HCT116 (cell line): ENCODE data around the gene RXFP2. TPM values are rescaled to one million over a fixed set of nuclear protein-coding genes. Genes with fewer than 3 reads are reported as not detected.

Source experiments
- ATAC-seq: fragments of 200-7000 bp; cut with Tn5 transposase; 2 replicates; pipeline ENCODE4 v1.9.1; 2020; ENCODE audit warnings: mild to moderate bottlenecking, moderate library complexity
- BruUV-seq: library from RNA; stranded (reverse); fragments of 400-500 nt; replicated peaks from 2 replicates; lab custom pipeline; 2021; lab: Mats Ljungman, UMichigan
- CTCF ChIA-PET: fragments of 300-600 bp; sonication (Branson Sonifier 250); formaldehyde crosslinking; loops from one replicate; lab custom pipeline; 2021; ENCODE audit warnings: antibody characterized with exemption; lab: Charles Lee
- POLR2A ChIA-PET: fragments of 300-600, 350-600 bp; sonication (Branson Sonifier 250); formaldehyde crosslinking; loops from one replicate; lab custom pipeline; 2021; ENCODE audit warnings: antibody characterized with exemption; lab: Charles Lee
- RAD21 ChIA-PET, 2 experiments: fragments of 300-600 bp; sonication (Branson Sonifier 250); formaldehyde crosslinking; loops; one replicate each; lab custom pipeline; 2023; ENCODE audit warnings: low total read pairs in 2 of 2; ENCODE audit not compliant: uncharacterized antibody in 2 of 2, unreplicated experiment in 2 of 2, low non-redundant PET in 1 of 2; lab: Charles Lee
- DNase-seq: peaks from one replicate; pipeline ENCODE4 v3.0.0-alpha.2; 2010; ENCODE audit warnings: low read depth, low spot score
- H2AFZ ChIP-seq: fragments of 200-600 bp; shearing (Covaris generic), sonication (generic); 2 replicates; pipeline ENCODE4 v1.6.1; 2017; ENCODE audit warnings: low read depth, mixed run types, mixed read lengths, antibody characterized with exemption, low read length; ENCODE audit not compliant: poor library complexity, severe bottlenecking
- H3K27ac ChIP-seq: 2 replicates; pipeline ENCODE4 v1.5.1; 2012; ENCODE audit warnings: low read depth, low read length
- H3K27me3 ChIP-seq: fragments of 200-600 bp; sonication (generic); 2 replicates; pipeline ENCODE4 v1.6.1; 2016; ENCODE audit warnings: mixed run types, low read length, mixed read lengths; ENCODE audit not compliant: insufficient read depth
- H3K36me3 ChIP-seq, 2 experiments: fragments of 200-500 bp in 1 of 2; fragments of 200-600 bp in 1 of 2; sonication (Bioruptor generic) in 1 of 2; sonication (generic) in 1 of 2; 2 replicates each; pipeline versions ENCODE4 v1.5.1 to v1.6.1; 2014 to 2016; ENCODE audit warnings: low read length in 2 of 2, inconsistent platforms in 1 of 2, mixed read lengths in 1 of 2, mixed run types in 1 of 2; ENCODE audit not compliant: insufficient read depth in 2 of 2, control insufficient read depth in 1 of 2
- H3K4me1 ChIP-seq, 2 experiments: fragments of 200-600 bp in 1 of 2; sonication (generic) in 1 of 2; 2 replicates each; pipeline versions ENCODE4 v1.5.1 to v1.6.1; 2012 to 2017; ENCODE audit warnings: low read length in 2 of 2, inconsistent platforms in 1 of 2, mild to moderate bottlenecking in 1 of 2, mixed read lengths in 1 of 2, mixed run types in 1 of 2, moderate library complexity in 1 of 2; ENCODE audit not compliant: insufficient read depth in 2 of 2, control insufficient read depth in 1 of 2
- H3K4me2 ChIP-seq: fragments of 200-600 bp; sonication (generic); 2 replicates; pipeline ENCODE4 v1.6.1; 2017; ENCODE audit warnings: mixed run types, low read length, mixed read lengths
- H3K4me3 ChIP-seq, 2 experiments: fragments of 200-600 bp in 1 of 2; sonication (generic) in 1 of 2; replicated peaks in 1 of 2; 2 replicates each; pipeline ENCODE4 v1.5.1; 2011 to 2016; ENCODE audit warnings: low read length in 2 of 2, control low read depth in 1 of 2, low read depth in 1 of 2, mild to moderate bottlenecking in 1 of 2, mixed read lengths in 1 of 2, mixed run types in 1 of 2
- H3K79me2 ChIP-seq: fragments of 200-600 bp; sonication (generic); 2 replicates; pipeline ENCODE4 v1.6.1; 2017; ENCODE audit warnings: mild to moderate bottlenecking, mixed run types, low read length, moderate library complexity, mixed read lengths; ENCODE audit not compliant: insufficient read depth
- H3K9ac ChIP-seq: fragments of 200-600 bp; sonication (generic); 2 replicates; pipeline ENCODE4 v1.6.1; 2016; ENCODE audit warnings: low read length, mixed read lengths
- H3K9me2 ChIP-seq: fragments of 200-600 bp; sonication (generic), shearing (Covaris generic); 2 replicates; pipeline ENCODE4 v1.6.1; 2017; ENCODE audit warnings: mixed run types, mild to moderate bottlenecking, moderate library complexity; ENCODE audit not compliant: insufficient read depth
- H3K9me3 ChIP-seq, 2 experiments: fragments of 200-500 bp in 1 of 2; fragments of 200-600 bp in 1 of 2; sonication (Bioruptor generic) in 1 of 2; sonication (generic) in 1 of 2; 2 replicates each; pipeline ENCODE4 v1.6.1; 2014 to 2017; ENCODE audit warnings: low read length in 2 of 2, mixed read lengths in 2 of 2, inconsistent platforms in 1 of 2, low read depth in 1 of 2, mild to moderate bottlenecking in 1 of 2, mixed run types in 1 of 2, moderate library complexity in 1 of 2; ENCODE audit not compliant: control insufficient read depth in 1 of 2, insufficient read depth in 1 of 2
- H4K20me1 ChIP-seq: fragments of 200-600 bp; sonication (generic), shearing (Covaris generic); 2 replicates; pipeline ENCODE4 v1.6.1; 2017; ENCODE audit warnings: mixed run types, mild to moderate bottlenecking, moderate library complexity; ENCODE audit not compliant: insufficient read depth
- CTCF ChIP-seq, 3 experiments: fragments of 200-600 bp in 1 of 3; sonication (generic) in 1 of 3; IDR thresholded peaks in 2 of 3; conservative IDR thresholded peaks in 1 of 3; 2 replicates each; pipeline ENCODE4 v1.5.1; 2012 to 2017; ENCODE audit warnings: low read depth in 2 of 3, low read length in 2 of 3, antibody characterized with exemption in 1 of 3, borderline replicate concordance in 1 of 3, control low read depth in 1 of 3, mild to moderate bottlenecking in 1 of 3, mixed read lengths in 1 of 3, mixed run types in 1 of 3, moderate library complexity in 1 of 3; ENCODE audit not compliant: insufficient read depth in 1 of 3
- ELF1 ChIP-seq: IDR thresholded peaks from 2 replicates; pipeline ENCODE4 v1.6.1; 2012; ENCODE audit warnings: low read depth, borderline replicate concordance
- EZH2 ChIP-seq: fragments of 200-600 bp; sonication (generic); IDR thresholded peaks from 2 replicates; pipeline ENCODE4 v1.6.1; 2017; ENCODE audit warnings: antibody characterized with exemption, mixed run types
- EZH2phosphoT487 ChIP-seq: fragments of 200-600 bp; IDR thresholded peaks from 2 replicates; pipeline ENCODE4 v1.6.1; 2018; ENCODE audit warnings: antibody characterized with exemption, borderline replicate concordance
- FOSL1 ChIP-seq: IDR thresholded peaks from 2 replicates; pipeline ENCODE4 v1.6.1; 2012; ENCODE audit warnings: low read depth
- POLR2AphosphoS5 ChIP-seq: IDR thresholded peaks from 2 replicates; pipeline ENCODE4 v1.6.1; 2011; ENCODE audit warnings: mild to moderate bottlenecking, low read depth, low read length, moderate library complexity
- RAD21 ChIP-seq: IDR thresholded peaks from 2 replicates; pipeline ENCODE4 v1.6.1; 2012; ENCODE audit warnings: low read depth, mild to moderate bottlenecking
- SIN3A ChIP-seq: IDR thresholded peaks from 2 replicates; pipeline ENCODE4 v1.6.1; 2012; ENCODE audit warnings: low read depth
- SP1 ChIP-seq: IDR thresholded peaks from 2 replicates; pipeline ENCODE4 v1.6.1; 2012; ENCODE audit warnings: low read depth
- ZFX ChIP-seq: fragments of 450-650 bp; IDR thresholded peaks from 2 replicates; pipeline ENCODE4 v1.6.1; 2017
- ZNF274 ChIP-seq: fragments of 200-500 bp; sonication (Bioruptor generic); IDR thresholded peaks from 2 replicates; pipeline ENCODE4 v1.6.1; 2014; ENCODE audit warnings: mild to moderate bottlenecking, low read depth, low read length, inconsistent platforms
- intact Hi-C: fragments of 100-400 bp; cut with micrococcal nuclease; formaldehyde crosslinking; loops from 2 replicates; pipeline ENCODE4 v1.10.0; 2022
- total RNA-seq: library from RNA; stranded (reverse); gene quantifications from one replicate; pipeline ENCODE4 v1.2.1, GENCODE V29; 2021; ENCODE audit not compliant: unreplicated experiment
- TF ChIP-seq, protein P1 (sequence below): IDR thresholded peaks from 2 replicates; pipeline ENCODE4 v1.6.1; 2012

RXFP2 gene
- total RNA-seq, 1 experiment from 2014 or later = not detected

GRCh38 chr13:31826521-31826920 lies 87.2 kb downstream of the RXFP2 start (continued):
- TF ChIP-seq CTCF (IDR thresholded peaks at IDR 0.05 in 2 of 3, conservative IDR thresholded peaks at IDR 0.05 in 1 of 3; ENCODE audit: borderline replicate concordance in 1 of 3, insufficient read depth in 1 of 3, low read depth in 2 of 3, low read length in 2 of 3) (no peak), ELF1 (no peak), EZH2 (no peak), FOSL1 (no peak), POLR2AphosphoS5 (no peak), SP1 (no peak), ZNF274 (no peak), ZFX (no peak), RAD21 (no peak), SIN3A (no peak)
- TF ChIP-seq, protein P1, sequence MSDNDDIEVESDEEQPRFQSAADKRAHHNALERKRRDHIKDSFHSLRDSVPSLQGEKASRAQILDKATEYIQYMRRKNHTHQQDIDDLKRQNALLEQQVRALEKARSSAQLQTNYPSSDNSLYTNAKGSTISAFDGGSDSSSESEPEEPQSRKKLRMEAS = no peak

GRCh38 chr13:31827707-31828106 lies 88.4 kb downstream of the RXFP2 start:
- peaks cover 12% of the 10 kb centered on the region for H3K27me3 ChIP-seq
- no peak overlapping the region for H3K27ac ChIP-seq
- no peaks in the 10 kb centered on the region for H3K9me3 ChIP-seq
- no peaks in the 10 kb centered on the region for H3K79me2 ChIP-seq
- ATAC-seq = no peak
- no peaks in the 10 kb centered on the region for H3K9me2 ChIP-seq
- no peak for DNase-seq
- no peaks in the 10 kb centered on the region for H3K4me1 ChIP-seq
- no peak overlapping the region for H2AFZ ChIP-seq
- ChIA-PET RAD21 (interaction anchor here in 1 of 2 experiments (0.6 kb wide), 1 partner anchor 1401 kb away, joined by 3 read pairs; no protein-coding TSS in a partner anchor), POLR2A (no interaction called here), CTCF (no interaction called here)
- no peaks in the 10 kb centered on the region for H3K36me3 ChIP-seq
- intact Hi-C loops = loop anchor here (5.0 kb wide), 1 partner anchor 755 kb away; no protein-coding TSS in a partner anchor
- H3K4me2 ChIP-seq = no peak overlapping the region
- no peaks in the 10 kb centered on the region for H4K20me1 ChIP-seq
- no TSS peak for BruUV-seq
- no peak overlapping the region for H3K9ac ChIP-seq
- no peak for TF ChIP-seq ZFX
- no peak for TF ChIP-seq EZH2phosphoT487
- no peak overlapping the region for H3K4me3 ChIP-seq
